K562 (cell line): Measurements from ENCODE around the gene BICD1.

Experiments used
- BRF2 ChIP-seq: IDR thresholded peaks from 3 replicates; pipeline ENCODE4 v1.6.1; 2011; ENCODE audit warnings: borderline replicate concordance, mild to moderate bottlenecking; ENCODE audit not compliant: insufficient read length, insufficient read depth
- CHD1 ChIP-seq: fragments of 200-600 bp; sonication (generic); IDR thresholded peaks from one replicate; pipeline ENCODE4 v1.6.1; 2012; ENCODE audit warnings: mild to moderate bottlenecking, moderate library complexity, low read length, inconsistent platforms
- EZH2 ChIP-seq: IDR thresholded peaks from 2 replicates; pipeline ENCODE4 v1.6.1; 2012; ENCODE audit warnings: low read depth, mild to moderate bottlenecking, inconsistent platforms, low read length, borderline replicate concordance
- FOXK2 ChIP-seq, 2 experiments: fragments of 450-650 bp; IDR thresholded peaks in 1 of 2; conservative IDR thresholded peaks in 1 of 2; 2 replicates each; pipeline ENCODE4 v1.6.1; 2016; ENCODE audit warnings: low read depth in 2 of 2, mild to moderate bottlenecking in 1 of 2
- HSF4 ChIP-seq: fragments of 250-450 bp; sonication (Bioruptor Pico); IDR thresholded peaks from 2 replicates; pipeline ENCODE4 v2.1.2; 2022; ENCODE audit warnings: mild to moderate bottlenecking, moderate library complexity, borderline replicate concordance
- NCOA1 ChIP-seq: fragments of 450-650 bp; IDR thresholded peaks from 2 replicates; pipeline ENCODE4 v1.6.1; 2016; ENCODE audit warnings: low read depth
- POU5F1 ChIP-seq: fragments of 150-350 bp; IDR thresholded peaks from 2 replicates; pipeline ENCODE4 v1.6.1; 2014; ENCODE audit warnings: borderline replicate concordance, low read length, low read depth, mild to moderate bottlenecking; ENCODE audit not compliant: partially characterized antibody
- RAD51 ChIP-seq: fragments of 450-650 bp; IDR thresholded peaks from 2 replicates; pipeline ENCODE4 v1.7.1; 2016; ENCODE audit warnings: low read depth, mild to moderate bottlenecking, borderline replicate concordance
- USF2 ChIP-seq: sonication (generic); formaldehyde crosslinking; IDR thresholded peaks from 2 replicates; pipeline ENCODE4 v1.5.0; 2020; ENCODE audit warnings: missing genetic modification reagents
- ZFX ChIP-seq: sonication (generic); formaldehyde crosslinking; IDR thresholded peaks from 2 replicates; pipeline ENCODE4 v1.8.0; 2022; ENCODE audit warnings: mild to moderate bottlenecking, missing genetic modification reagents, moderate library complexity
- ZNF354B ChIP-seq: fragments of 250-450 bp; sonication (Bioruptor Pico); IDR thresholded peaks from 2 replicates; pipeline ENCODE4 v1.4.0; 2020

DNA sequence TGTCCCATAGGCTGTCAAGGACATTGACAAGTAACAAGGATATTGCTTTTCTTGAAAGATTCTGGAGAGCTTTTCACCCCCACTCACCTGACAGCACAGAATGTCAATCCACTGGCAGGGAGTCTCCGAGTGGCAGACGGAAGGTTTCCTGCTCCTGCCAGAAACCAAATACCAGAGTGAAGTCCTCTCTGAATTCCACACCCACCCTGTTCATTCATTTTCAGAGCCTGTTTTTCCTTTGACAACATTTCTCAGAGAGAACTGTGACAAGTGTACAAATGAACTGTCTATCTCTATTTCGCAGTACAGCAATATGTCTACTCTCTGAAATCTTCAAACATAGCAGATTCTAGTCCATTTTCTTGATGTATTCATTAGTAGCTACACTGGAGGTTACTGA, 26.2 kb upstream of the BICD1 start:
- TF ChIP-seq USF2 (CRISPR knock-in tag) (no peak), RAD51 (no peak), NCOA1 (no peak), EZH2 (no peak), POU5F1 (no peak), HSF4 (CRISPR knock-in tag) (no peak), CHD1 (no peak), ZNF354B (CRISPR knock-in tag) (no peak), ZFX (CRISPR knock-in tag) (no peak), BRF2 (no peak), FOXK2 (conservative IDR thresholded peaks at IDR 0.05 in 1 of 2, IDR thresholded peaks at IDR 0.05 in 1 of 2; ENCODE audit: low read depth in 2 of 2) (no peak)
